HTR-8/SVneo (cell line): Measurements from ENCODE around the gene KDM6B.

ENCODE experiments used
- DNase-seq: peaks from one replicate; pipeline ENCODE4 v3.0.0; 2011; ENCODE audit warnings: low spot score, mixed read lengths; ENCODE audit not compliant: insufficient read length
- FAIRE-seq: peaks from 2 replicates; lab custom pipeline; 2011; peaks lifted over from hg19 to GRCh38; lab: Jason Lieb, UNC

Gene KDM6B

DNA sequence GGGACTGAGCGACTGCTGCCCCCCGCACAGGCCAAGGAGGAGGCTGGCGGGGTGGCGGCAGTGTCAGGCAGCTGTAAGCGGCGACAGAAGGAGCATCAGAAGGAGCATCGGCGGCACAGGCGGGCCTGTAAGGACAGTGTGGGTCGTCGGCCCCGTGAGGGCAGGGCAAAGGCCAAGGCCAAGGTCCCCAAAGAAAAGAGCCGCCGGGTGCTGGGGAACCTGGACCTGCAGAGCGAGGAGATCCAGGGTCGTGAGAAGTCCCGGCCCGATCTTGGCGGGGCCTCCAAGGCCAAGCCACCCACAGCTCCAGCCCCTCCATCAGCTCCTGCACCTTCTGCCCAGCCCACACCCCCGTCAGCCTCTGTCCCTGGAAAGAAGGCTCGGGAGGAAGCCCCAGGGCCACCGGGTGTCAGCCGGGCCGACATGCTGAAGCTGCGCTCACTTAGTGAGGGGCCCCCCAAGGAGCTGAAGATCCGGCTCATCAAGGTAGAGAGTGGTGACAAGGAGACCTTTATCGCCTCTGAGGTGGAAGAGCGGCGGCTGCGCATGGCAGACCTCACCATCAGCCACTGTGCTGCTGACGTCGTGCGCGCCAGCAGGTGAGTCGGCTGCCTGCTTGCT lies 15.2 kb downstream of the KDM6B start:
- DNase-seq (no peak), FAIRE-seq (no peak)

DNA sequence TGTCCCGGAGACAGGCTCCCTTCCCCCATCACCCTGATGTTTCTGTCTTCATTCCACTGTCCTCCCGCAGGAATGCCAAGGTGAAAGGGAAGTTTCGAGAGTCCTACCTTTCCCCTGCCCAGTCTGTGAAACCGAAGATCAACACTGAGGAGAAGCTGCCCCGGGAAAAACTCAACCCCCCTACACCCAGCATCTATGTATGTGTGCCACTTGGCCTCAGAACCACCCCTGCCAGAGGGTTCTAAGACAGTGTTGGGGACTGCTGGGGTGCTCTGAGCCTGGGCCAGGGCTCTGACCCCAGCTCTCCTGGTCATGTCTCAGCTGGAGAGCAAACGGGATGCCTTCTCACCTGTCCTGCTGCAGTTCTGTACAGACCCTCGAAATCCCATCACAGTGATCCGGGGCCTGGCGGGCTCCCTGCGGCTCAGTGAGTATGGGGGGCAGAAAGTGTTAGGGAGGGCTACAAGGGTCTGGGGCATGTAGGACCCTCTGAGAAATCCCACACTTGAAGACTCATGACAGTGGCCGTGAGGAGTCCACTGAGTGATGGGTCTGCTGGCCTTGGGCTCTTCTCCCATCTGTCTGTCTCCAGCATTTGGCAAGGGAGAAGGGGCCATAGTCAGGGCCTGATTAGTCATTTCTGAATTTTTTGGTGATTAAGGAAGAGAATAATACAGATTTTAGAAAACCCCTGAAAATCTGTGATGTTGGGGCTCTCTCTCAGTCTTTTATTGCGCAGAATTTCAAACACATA lies 15.9 kb downstream of the KDM6B start:
- no peak for FAIRE-seq
- no peak for DNase-seq

DNA sequence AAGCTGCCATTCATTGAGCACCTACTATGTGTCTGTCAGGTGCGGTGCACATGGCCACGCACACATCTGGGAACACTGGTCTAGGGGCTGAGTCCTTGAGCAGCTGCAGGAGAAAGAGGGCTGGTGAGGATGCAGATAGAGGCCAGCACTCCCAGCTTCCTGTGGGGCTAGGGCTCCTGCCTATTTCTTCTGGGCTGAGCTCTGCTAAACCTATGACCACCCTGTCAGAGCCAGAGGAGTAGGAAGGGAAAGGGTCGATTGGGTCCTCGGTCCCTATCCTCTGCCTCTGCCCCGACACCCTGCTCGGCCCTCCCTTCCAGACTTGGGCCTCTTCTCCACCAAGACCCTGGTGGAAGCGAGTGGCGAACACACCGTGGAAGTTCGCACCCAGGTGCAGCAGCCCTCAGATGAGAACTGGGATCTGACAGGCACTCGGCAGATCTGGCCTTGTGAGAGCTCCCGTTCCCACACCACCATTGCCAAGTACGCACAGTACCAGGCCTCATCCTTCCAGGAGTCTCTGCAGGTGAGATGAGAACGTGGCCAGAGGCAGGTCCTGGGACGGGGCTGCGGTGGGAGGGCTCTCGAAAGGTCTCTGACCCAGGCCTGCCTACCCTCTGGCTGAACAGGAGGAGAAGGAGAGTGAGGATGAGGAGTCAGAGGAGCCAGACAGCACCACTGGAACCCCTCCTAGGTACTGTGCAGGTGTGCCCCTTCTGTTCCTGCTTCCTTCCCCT lies 16.9 kb downstream of the KDM6B start:
- no peak for DNase-seq
- no peak for FAIRE-seq

DNA sequence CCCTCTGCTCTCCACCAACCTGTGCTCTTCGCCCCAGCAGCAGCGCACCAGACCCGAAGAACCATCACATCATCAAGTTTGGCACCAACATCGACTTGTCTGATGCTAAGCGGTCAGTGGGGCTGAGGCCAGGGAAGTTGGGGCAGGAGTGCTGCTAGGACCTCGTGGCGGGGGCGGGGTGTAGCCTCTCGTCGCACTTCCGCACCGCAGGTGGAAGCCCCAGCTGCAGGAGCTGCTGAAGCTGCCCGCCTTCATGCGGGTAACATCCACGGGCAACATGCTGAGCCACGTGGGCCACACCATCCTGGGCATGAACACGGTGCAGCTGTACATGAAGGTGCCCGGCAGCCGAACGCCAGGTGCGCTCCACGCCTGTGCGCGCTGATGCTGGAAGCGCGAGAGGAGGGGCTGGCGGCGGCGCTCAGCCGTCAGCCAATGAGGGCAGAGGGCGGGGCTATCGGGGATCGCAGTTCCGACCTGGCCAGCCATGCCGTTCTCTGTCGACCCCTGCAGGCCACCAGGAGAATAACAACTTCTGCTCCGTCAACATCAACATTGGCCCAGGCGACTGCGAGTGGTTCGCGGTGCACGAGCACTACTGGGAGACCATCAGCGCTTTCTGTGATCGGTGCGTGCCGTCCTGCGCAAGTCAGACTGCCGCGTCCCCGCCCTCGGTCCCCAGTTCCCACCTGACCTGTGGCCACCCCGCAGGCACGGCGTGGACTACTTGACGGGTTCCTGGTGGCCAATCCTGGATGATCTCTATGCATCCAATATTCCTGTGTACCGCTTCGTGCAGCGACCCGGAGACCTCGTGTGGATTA lies 17.6 kb downstream of the KDM6B start:
- FAIRE-seq (peak; percentile 100), DNase-seq (peak; percentile 89)

DNA sequence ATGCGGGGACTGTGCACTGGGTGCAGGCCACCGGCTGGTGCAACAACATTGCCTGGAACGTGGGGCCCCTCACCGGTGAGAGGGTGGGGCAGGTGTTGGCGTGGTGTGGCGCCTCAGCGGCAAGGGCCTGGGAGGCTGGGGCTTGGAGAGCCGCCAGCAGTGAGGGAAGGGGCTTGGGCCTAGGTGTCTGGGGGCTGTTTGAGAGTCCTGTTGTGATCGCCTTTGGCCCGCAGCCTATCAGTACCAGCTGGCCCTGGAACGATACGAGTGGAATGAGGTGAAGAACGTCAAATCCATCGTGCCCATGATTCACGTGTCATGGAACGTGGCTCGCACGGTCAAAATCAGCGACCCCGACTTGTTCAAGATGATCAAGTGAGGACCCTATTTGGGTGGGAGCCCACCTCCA lies 18.2 kb downstream of the KDM6B start:
- DNase-seq = no peak
- peak; percentile 69 for FAIRE-seq

DNA sequence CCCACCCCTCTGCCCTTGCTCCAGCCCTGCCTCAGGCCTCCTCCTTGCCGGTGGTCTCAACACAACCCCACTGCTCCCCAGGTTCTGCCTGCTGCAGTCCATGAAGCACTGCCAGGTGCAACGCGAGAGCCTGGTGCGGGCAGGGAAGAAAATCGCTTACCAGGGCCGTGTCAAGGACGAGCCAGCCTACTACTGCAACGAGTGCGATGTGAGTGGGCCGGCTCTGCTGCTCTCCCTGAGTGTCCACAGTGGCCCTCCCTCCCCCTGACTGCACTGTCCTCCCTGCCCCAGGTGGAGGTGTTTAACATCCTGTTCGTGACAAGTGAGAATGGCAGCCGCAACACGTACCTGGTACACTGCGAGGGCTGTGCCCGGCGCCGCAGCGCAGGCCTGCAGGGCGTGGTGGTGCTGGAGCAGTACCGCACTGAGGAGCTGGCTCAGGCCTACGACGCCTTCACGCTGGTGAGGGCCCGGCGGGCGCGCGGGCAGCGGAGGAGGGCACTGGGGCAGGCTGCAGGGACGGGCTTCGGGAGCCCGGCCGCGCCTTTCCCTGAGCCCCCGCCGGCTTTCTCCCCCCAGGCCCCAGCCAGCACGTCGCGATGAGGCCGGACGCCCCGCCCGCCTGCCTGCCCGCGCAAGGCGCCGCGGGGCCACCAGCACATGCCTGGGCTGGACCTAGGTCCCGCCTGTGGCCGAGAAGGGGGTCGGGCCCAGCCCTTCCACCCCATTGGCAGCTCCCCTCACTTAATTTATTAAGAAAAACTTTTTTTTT lies 19.1 kb downstream of the KDM6B start:
- DNase-seq (no peak), FAIRE-seq (no peak)

DNA sequence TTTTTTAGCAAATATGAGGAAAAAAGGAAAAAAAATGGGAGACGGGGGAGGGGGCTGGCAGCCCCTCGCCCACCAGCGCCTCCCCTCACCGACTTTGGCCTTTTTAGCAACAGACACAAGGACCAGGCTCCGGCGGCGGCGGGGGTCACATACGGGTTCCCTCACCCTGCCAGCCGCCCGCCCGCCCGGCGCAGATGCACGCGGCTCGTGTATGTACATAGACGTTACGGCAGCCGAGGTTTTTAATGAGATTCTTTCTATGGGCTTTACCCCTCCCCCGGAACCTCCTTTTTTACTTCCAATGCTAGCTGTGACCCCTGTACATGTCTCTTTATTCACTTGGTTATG lies 19.6 kb downstream of the KDM6B start:
- DNase-seq = no peak
- FAIRE-seq = no peak

DNA sequence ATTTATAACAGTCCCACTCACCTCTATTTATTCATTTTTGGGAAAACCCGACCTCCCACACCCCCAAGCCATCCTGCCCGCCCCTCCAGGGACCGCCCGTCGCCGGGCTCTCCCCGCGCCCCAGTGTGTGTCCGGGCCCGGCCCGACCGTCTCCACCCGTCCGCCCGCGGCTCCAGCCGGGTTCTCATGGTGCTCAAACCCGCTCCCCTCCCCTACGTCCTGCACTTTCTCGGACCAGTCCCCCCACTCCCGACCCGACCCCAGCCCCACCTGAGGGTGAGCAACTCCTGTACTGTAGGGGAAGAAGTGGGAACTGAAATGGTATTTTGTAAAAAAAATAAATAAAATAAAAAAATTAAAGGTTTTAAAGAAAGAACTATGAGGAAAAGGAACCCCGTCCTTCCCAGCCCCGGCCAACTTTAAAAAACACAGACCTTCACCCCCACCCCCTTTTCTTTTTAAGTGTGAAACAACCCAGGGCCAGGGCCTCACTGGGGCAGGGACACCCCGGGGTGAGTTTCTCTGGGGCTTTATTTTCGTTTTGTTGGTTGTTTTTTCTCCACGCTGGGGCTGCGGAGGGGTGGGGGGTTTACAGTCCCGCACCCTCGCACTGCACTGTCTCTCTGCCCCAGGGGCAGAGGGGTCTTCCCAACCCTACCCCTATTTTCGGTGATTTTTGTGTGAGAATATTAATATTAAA lies 20.2 kb downstream of the KDM6B start:
- FAIRE-seq (no peak), DNase-seq (no peak)

DNA sequence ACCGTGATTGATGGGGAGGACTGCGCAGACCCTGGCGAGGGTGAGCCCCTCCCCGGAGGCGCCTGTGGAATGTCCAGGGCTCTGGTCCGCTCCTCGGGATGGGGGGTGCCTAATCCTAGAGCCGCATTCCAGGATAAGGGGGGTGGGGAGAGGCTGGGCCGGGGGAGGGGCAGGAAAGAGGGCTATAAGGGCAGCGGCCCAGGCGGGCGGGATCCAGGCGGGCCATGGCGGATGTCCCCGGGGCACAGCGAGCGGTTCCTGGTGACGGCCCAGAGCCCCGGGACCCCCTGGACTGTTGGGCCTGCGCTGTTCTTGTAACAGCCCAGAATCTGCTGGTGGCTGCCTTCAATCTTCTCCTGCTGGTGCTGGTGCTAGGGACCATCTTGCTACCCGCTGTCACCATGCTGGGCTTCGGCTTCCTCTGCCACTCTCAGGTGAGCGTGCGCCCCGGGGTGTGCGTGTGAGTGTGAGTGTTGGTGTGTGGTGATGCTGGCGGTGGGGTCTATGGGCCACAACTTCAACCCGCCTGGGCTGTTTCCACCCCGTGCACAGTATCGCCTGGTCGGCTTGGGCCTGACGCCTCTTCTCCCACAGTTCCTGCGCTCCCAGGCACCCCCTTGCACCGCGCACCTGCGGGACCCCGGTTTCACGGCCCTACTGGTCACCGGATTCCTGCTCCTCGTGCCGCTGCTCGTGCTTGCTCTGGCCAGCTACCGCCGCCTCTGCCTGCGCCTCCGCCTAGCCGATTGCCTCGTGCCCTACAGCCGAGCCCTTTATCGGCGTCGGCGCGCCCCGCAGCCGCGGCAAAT lies 21.0 kb downstream of the KDM6B start, which contains the start of gene TMEM88:
TSS of gene TMEM88 (plus strand) at position 216 of the 809 bp plus-strand sequence. CDS start at position 225, 9 bp downstream.
- no peak for FAIRE-seq
- no peak for DNase-seq

DNA sequence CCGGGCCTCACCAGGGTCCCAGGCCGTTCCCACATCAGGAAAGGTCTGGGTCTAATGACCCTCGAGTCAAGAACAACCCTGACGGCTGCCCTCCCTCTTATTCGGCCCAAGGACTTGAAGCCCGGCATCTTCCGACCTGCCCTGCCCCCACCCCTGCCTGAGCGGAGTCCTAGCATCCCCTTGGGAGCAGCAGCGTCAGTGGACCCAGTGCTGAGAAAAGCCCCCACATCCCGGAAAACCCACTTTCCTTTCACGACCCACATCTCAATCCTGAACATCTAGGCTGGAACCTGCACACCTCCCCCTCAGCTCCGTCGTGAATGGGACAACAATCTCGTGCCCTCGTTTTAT lies 21.6 kb downstream of the KDM6B start:
- DNase-seq (no peak), FAIRE-seq (no peak)

DNA sequence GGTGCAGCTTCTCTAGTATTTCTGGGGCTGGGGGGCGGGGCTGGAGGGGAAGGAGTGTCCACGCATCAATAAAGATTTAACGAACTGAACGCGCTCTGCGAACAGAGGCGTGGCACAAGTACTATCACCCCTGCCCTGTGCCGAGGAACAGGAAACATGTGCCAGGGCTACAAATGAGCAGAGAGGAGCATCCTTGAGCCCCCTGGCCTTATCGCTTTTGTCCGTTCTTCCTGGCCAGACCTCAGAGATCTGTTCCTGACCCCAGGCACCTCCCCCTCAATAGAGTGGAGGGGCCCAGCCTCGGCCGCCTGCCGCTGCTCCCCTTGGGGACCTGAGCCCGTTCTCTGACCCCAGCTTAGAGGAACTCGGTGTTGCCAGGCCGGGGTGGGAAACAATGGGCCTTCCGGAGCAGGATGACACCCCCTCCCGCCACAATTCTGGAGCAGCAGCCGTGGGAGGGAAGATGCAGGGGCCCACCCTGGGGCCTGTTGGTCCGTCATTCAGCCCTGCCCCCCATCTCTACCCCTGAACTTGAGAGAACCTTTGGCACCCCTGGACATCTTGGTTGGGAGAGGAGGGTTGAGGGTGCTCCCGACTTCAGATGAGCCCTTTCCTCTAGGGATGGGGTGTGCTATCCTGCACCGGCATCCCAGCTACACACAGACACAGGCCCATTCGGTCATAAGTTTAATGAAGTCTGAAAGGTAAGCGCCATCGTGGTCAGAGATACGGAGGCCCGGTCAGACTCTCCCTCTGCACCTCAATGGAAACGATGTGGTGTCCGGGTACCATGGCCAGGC lies 22.2 kb downstream of the KDM6B start:
- FAIRE-seq = no peak
- no peak for DNase-seq

DNA sequence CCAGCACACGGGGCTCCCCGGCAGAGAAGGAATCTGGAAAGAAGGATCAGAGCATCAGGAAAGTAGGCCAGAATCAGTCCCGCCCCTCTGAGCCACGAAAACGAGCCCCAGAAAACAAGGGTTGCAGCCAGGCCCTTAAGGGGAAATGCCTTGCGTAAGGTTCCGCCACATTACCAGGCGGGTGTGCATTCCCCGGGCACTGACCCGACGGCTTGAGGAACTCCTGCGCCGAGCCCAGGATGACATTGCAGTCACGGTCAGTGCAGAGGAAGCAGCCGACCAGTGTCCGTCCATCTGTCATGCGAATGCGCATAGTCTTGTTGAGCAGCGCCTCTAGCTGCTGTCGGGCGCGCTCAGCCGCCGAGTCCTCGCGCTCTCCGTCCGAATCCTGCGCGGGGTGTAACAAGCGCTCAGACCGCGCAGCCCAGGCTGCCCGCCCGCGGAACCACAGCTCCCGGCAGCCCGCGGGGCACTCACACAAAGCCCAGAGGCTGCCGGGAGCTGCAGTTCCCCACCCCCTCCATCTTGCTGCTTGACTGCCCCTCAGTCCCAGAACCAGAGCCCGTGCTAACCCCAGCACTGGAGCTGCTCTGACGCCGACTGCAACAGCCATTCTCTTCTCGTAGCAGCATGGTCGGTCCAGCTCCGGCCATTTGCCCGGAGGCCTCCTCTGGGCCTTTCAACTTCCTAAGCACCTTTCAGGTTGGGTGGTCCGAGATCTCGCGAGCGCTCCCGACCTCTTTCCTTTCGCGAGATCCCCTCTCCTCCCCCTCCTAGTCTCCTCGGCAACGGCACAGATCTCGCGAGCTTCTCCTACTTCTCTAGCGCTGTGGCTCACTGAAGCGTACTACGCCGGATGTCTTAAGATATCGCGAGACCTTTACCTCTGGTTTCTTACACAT lies 23.0 kb downstream of the KDM6B start, which contains the start of gene NAA38:
TSS of gene NAA38 (minus strand) at position 749 of the 902 bp plus-strand sequence. CDS start at position 653, 96 bp downstream.
- DNase-seq (peak; percentile 96), FAIRE-seq (peak; percentile 95)

DNA sequence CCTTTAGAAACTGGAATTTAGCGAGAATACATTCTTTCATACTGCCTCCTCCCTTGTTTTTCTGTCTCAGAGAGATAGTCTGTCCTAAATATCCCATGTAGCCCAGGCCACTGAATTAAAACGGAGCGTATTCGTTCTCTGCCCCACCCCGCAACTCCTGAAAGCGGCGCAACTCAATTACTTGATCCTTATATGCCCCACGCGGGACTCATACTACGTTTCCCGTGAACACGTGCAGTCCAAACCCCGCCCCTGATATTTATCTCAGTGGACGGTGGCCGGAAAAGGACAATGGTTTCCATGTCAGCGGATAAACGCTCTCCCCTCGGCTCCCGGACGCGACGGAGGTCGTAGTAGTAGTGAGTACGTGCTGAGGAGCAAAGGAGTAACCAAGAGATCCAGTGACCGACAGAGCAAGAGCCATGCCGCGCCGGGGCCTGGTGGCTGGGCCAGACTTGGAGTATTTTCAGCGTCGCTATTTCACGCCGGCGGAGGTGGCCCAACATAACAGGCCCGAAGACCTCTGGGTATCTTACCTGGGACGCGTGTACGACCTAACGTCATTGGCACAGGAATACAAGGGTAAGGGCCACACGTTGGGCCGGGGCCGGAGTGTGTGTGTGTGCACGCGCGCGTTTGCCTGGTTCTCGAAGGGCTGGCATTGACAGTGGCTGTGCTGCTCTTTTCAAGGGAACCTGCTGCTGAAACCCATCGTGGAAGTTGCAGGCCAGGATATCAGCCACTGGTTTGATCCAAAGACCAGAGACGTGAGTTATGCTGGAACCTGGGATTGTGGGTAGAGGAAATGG lies 23.9 kb downstream of the KDM6B start, which contains the start of gene CYB5D1:
TSS of gene CYB5D1 (plus strand) at position 291 of the 809 bp plus-strand sequence. CDS start at position 423, 132 bp downstream.
- DNase-seq (peak; percentile 78), FAIRE-seq (peak; percentile 85)

DNA sequence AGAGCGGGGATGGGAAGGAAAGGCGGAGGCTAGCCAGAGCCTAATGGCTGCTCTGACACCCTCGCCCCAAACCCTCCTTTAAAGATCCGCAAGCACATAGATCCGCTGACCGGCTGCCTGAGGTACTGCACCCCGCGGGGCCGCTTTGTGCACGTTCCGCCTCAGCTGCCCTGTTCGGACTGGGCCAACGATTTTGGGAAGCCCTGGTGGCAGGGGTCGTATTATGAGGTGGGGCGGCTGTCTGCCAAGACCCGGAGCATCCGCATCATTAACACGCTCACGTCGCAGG lies 24.4 kb downstream of the KDM6B start:
- DNase-seq = no peak
- FAIRE-seq = peak; percentile 13

DNA sequence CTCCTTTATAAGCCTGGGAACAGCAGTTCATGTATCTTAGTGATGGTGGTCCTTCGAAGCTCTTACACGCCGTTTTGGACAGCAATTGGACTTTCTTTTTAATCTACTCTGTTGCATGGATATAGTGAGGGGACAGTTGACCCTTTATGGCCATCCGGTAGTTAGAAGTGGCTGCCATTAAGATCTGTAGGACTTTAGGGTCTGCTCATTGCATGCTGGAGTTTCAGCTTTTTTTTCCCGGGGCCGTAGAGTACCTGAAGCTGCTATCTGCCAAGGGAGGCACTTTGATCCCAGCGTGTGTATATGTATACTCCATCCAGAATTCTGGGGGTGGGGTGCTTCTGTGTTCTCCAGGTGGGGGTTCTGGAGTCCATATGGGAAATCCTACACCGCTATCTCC lies 25.0 kb downstream of the KDM6B start:
- no peak for FAIRE-seq
- DNase-seq = no peak
